PC-9 (cell line): ENCODE data around the gene SMIM14. TPM values are rescaled to one million over a fixed set of nuclear protein-coding genes. Genes with fewer than 3 reads are reported as not detected.

Source experiments
- BruUV-seq: library from RNA; stranded (reverse); fragments of 400-500 nt; replicated peaks from 2 replicates; lab custom pipeline; 2021; lab: Mats Ljungman, UMichigan
- CTCF ChIA-PET: fragments of 300-600 bp; sonication (Branson Sonifier 250); formaldehyde crosslinking; loops from one replicate; lab custom pipeline; 2022; ENCODE audit warnings: antibody characterized with exemption; lab: Charles Lee
- POLR2A ChIA-PET: fragments of 300-600 bp; sonication (Branson Sonifier 250); formaldehyde crosslinking; loops from one replicate; lab custom pipeline; 2022; ENCODE audit warnings: antibody characterized with exemption; ENCODE audit not compliant: unreplicated experiment; lab: Charles Lee
- DNase-seq, 2 experiments: peaks; one replicate each; pipeline versions ENCODE4 v3.0.0 to v3.0.0-alpha.2; 2015 to 2022; ENCODE audit warnings: mixed read lengths in 1 of 2
- H2AFZ ChIP-seq: fragments of 200-600 bp; sonication (generic); 2 replicates; pipeline ENCODE4 v1.8.1; 2017; ENCODE audit warnings: antibody characterized with exemption
- H3F3A ChIP-seq: fragments of 200-600 bp; sonication (generic); 2 replicates; pipeline ENCODE4 v1.8.1; 2017; ENCODE audit warnings: antibody characterized with exemption, mild to moderate bottlenecking, low read depth; ENCODE audit not compliant: insufficient read depth
- H3K27ac ChIP-seq: fragments of 200-600 bp; sonication (generic); 2 replicates; pipeline ENCODE4 v1.6.1; 2016; ENCODE audit warnings: mixed run types
- H3K27me3 ChIP-seq: fragments of 200-600 bp; sonication (generic); 2 replicates; pipeline ENCODE4 v1.6.1; 2016; ENCODE audit warnings: low read depth, mixed run types; ENCODE audit not compliant: insufficient read depth
- H3K36me3 ChIP-seq: fragments of 200-600 bp; sonication (generic); 2 replicates; pipeline ENCODE4 v1.6.1; 2016; ENCODE audit warnings: low read depth, mixed run types
- H3K4me1 ChIP-seq: fragments of 200-600 bp; sonication (generic); replicated peaks from 2 replicates; pipeline ENCODE4 v1.6.1; 2016; ENCODE audit warnings: mixed run types; ENCODE audit not compliant: insufficient read depth
- H3K4me2 ChIP-seq: fragments of 200-600 bp; sonication (generic); 2 replicates; pipeline ENCODE4 v1.6.1; 2017; ENCODE audit warnings: mixed run types
- H3K4me3 ChIP-seq: fragments of 200-600 bp; sonication (generic); 2 replicates; pipeline ENCODE4 v1.6.1; 2016; ENCODE audit warnings: mixed run types
- H3K79me2 ChIP-seq: fragments of 200-600 bp; sonication (generic); 2 replicates; pipeline ENCODE4 v1.6.1; 2017; ENCODE audit warnings: low read depth, mixed run types
- H3K9me2 ChIP-seq: fragments of 200-600 bp; sonication (generic); 2 replicates; pipeline ENCODE4 v1.8.1; 2017; ENCODE audit warnings: mild to moderate bottlenecking; ENCODE audit not compliant: insufficient read depth
- H3K9me3 ChIP-seq: fragments of 200-600 bp; sonication (generic); 2 replicates; pipeline ENCODE4 v1.8.1; 2016; ENCODE audit warnings: low read depth; ENCODE audit not compliant: insufficient read depth
- H4K20me1 ChIP-seq: fragments of 200-600 bp; sonication (generic); 2 replicates; pipeline ENCODE4 v1.8.1; 2017; ENCODE audit not compliant: insufficient read depth
- CTCF ChIP-seq: fragments of 200-600 bp; sonication (generic); conservative IDR thresholded peaks from 2 replicates; pipeline ENCODE4 v1.6.1; 2017; ENCODE audit warnings: mixed run types, antibody characterized with exemption, mild to moderate bottlenecking, moderate library complexity
- EZH2 ChIP-seq: fragments of 200-600 bp; sonication (generic); IDR thresholded peaks from 2 replicates; pipeline ENCODE4 v1.8.0; 2017; ENCODE audit warnings: antibody characterized with exemption, low read depth
- intact Hi-C: fragments of 100-400 bp; cut with micrococcal nuclease; formaldehyde crosslinking; loops from one replicate; pipeline ENCODE4 v1.10.0; 2022; ENCODE audit not compliant: unreplicated experiment
- total RNA-seq: library from RNA; stranded (reverse); gene quantifications from 2 replicates; pipeline ENCODE4 v1.2.3, GENCODE V29; 2021

Gene SMIM14
- total RNA-seq, 1 experiment from 2014 or later, result 64.1 TPM

- H3K9me3 ChIP-seq, result no peaks in the 10 kb centered on the region
- BruUV-seq, result no TSS peak
- H3K79me2 ChIP-seq, result peaks cover 42% of the 10 kb centered on the region
- H3K4me3 ChIP-seq, result no peak overlapping the region
- H3F3A ChIP-seq, result peaks cover 17% of the 10 kb centered on the region
- H3K9me2 ChIP-seq, result no peaks in the 10 kb centered on the region
- CTCF ChIA-PET, result no interaction called here
- no peak for DNase-seq
- no peaks in the 10 kb centered on the region for H4K20me1 ChIP-seq
- POLR2A ChIA-PET, result no interaction called here
- H3K27me3 ChIP-seq, result no peaks in the 10 kb centered on the region
- intact Hi-C loops, result loop anchor here (10.0 kb wide), 1 partner anchor 343 kb away; the partner anchor contains the start of gene PDS5A
- no peak for TF ChIP-seq CTCF
- TF ChIP-seq EZH2, result no peak
- H3K4me1 ChIP-seq, result peaks cover 26% of the 10 kb centered on the region
- peaks cover 9% of the 10 kb centered on the region; the same call in 1 of the 2 replicates for H3K36me3 ChIP-seq
- H2AFZ ChIP-seq, result no peak overlapping the region
- H3K4me2 ChIP-seq, result no peak overlapping the region
- H3K27ac ChIP-seq, result no peak overlapping the region
Observed at GRCh38 chr4:39631700-39632079, 7.0 kb downstream of the SMIM14 start.

- Histone ChIP-seq H3K27me3 (no peaks in the 10 kb centered on the region), H3K9me2 (no peaks in the 10 kb centered on the region), H3K36me3 (no peaks in the 10 kb centered on the region), H4K20me1 (no peaks in the 10 kb centered on the region), H3K9me3 (no peaks in the 10 kb centered on the region), H3K4me3 (no peak overlapping the region), H3F3A (peaks cover 19% of the 10 kb centered on the region; the same call in 1 of the 2 replicates), H3K79me2 (peaks cover 10% of the 10 kb centered on the region), H3K4me2 (no peak overlapping the region), H3K4me1 (no peaks in the 10 kb centered on the region), H3K27ac (no peak overlapping the region), H2AFZ (no peak overlapping the region)
- ChIA-PET CTCF (no interaction called here), POLR2A (no interaction called here)
- no TSS peak for BruUV-seq
- TF ChIP-seq EZH2, result no peak
- no peak for TF ChIP-seq CTCF
- intact Hi-C loops, result no loop called here
- DNase-seq, result no peak
Observed at GRCh38 chr4:39627413-39627812, 11.3 kb downstream of the SMIM14 start.

GRCh38 chr4:39626913-39627312, 11.8 kb downstream of the SMIM14 start:
- no TSS peak for BruUV-seq
- CTCF ChIA-PET, result no interaction called here

More at GRCh38 chr4:39626913-39627312, 11.8 kb downstream of the SMIM14 start:
- Histone ChIP-seq H4K20me1 (no peaks in the 10 kb centered on the region), H3K4me2 (no peak overlapping the region), H2AFZ (no peak overlapping the region), H3K9me2 (no peaks in the 10 kb centered on the region), H3K4me1 (peaks cover under 1% of the 10 kb centered on the region; the same call in 1 of the 2 replicates), H3K4me3 (no peak overlapping the region), H3F3A (peaks cover 19% of the 10 kb centered on the region; the same call in 1 of the 2 replicates), H3K9me3 (no peaks in the 10 kb centered on the region), H3K79me2 (peaks cover 10% of the 10 kb centered on the region), H3K27me3 (no peaks in the 10 kb centered on the region), H3K36me3 (no peaks in the 10 kb centered on the region), H3K27ac (no peak overlapping the region)
- TF ChIP-seq EZH2 (no peak), CTCF (no peak)
- POLR2A ChIA-PET, result no interaction called here
- no peak for DNase-seq
- intact Hi-C loops, result no loop called here
